Mesendoderm (in vitro differentiated cells): Measurements from ENCODE around the gene RASL10A.

Experiments
- DNase-seq: peaks from one replicate; pipeline ENCODE4 v3.0.0; 2013
- H2AK5ac ChIP-seq: 2 replicates; pipeline ENCODE4 v1.6.1; 2013; ENCODE audit warnings: low read length, inconsistent platforms
- H2BK120ac ChIP-seq: 2 replicates; pipeline ENCODE4 v1.6.1; 2013; ENCODE audit warnings: low read depth, mild to moderate bottlenecking, low read length, moderate library complexity, mixed read lengths
- H2BK15ac ChIP-seq: replicated peaks from 2 replicates; pipeline ENCODE4 v1.6.1; 2013; ENCODE audit warnings: low read depth, mild to moderate bottlenecking, moderate library complexity
- H2BK5ac ChIP-seq: 2 replicates; pipeline ENCODE4 v1.6.1; 2013; ENCODE audit warnings: low read length, inconsistent platforms
- H3K18ac ChIP-seq: 2 replicates; pipeline ENCODE4 v1.6.1; 2013; ENCODE audit warnings: mild to moderate bottlenecking, low read length, mixed read lengths
- H3K23ac ChIP-seq: one replicate; pipeline ENCODE4 v1.6.1; 2013; ENCODE audit warnings: low read length
- H3K27ac ChIP-seq: 2 replicates; pipeline ENCODE4 v1.5.1; 2013; ENCODE audit warnings: low read depth, mild to moderate bottlenecking, inconsistent platforms, low read length, moderate library complexity
- H3K27me3 ChIP-seq: 2 replicates; pipeline ENCODE4 v1.6.1; 2013; ENCODE audit warnings: low read length, control low read depth, mild to moderate bottlenecking, inconsistent platforms; ENCODE audit not compliant: insufficient read depth, poor library complexity
- H3K36me3 ChIP-seq: 2 replicates; pipeline ENCODE4 v1.6.1; 2013; ENCODE audit warnings: low read length, inconsistent platforms; ENCODE audit not compliant: control insufficient read depth, insufficient read depth
- H3K4ac ChIP-seq: one replicate; pipeline ENCODE4 v1.6.1; 2013; ENCODE audit warnings: low read depth, mild to moderate bottlenecking, low read length, moderate library complexity
- H3K4me1 ChIP-seq: 2 replicates; pipeline ENCODE4 v1.6.1; 2013; ENCODE audit warnings: low read depth, low read length, inconsistent platforms; ENCODE audit not compliant: control insufficient read depth
- H3K4me2 ChIP-seq: 2 replicates; pipeline ENCODE4 v1.6.1; 2013; ENCODE audit warnings: low read length
- H3K4me3 ChIP-seq: 2 replicates; pipeline ENCODE4 v1.5.1; 2013; ENCODE audit warnings: mild to moderate bottlenecking, low read length
- H3K56ac ChIP-seq: one replicate; pipeline ENCODE4 v1.6.1; 2013; ENCODE audit warnings: low read length
- H3K79me1 ChIP-seq: 2 replicates; pipeline ENCODE4 v1.6.1; 2013; ENCODE audit warnings: low read length, inconsistent platforms
- H3K79me2 ChIP-seq: 2 replicates; pipeline ENCODE4 v1.6.1; 2013; ENCODE audit warnings: mild to moderate bottlenecking, low read length; ENCODE audit not compliant: control insufficient read depth, insufficient read depth
- H3K9ac ChIP-seq: 2 replicates; pipeline ENCODE4 v1.6.1; 2013; ENCODE audit warnings: low read length, inconsistent platforms
- H4K5ac ChIP-seq: one replicate; pipeline ENCODE4 v1.6.1; 2013; ENCODE audit warnings: low read length
- H4K8ac ChIP-seq: one replicate; pipeline ENCODE4 v1.6.1; 2013; ENCODE audit warnings: low read depth, mild to moderate bottlenecking, control low read depth, low read length, moderate library complexity
- WGBS: extraction: QIAGEN DNeasy Blood & Tissue Kit; methylation state at CpG from one replicate; pipeline ENCODE4 v1.1.7; 2013; ENCODE audit warnings: low lambda C conversion rate, missing lambda C conversion rate; ENCODE audit not compliant: insufficient coverage; ENCODE audit errors: extremely low coverage; 5-methylcytosine and 5-hydroxymethylcytosine counted together

RASL10A gene

DNA sequence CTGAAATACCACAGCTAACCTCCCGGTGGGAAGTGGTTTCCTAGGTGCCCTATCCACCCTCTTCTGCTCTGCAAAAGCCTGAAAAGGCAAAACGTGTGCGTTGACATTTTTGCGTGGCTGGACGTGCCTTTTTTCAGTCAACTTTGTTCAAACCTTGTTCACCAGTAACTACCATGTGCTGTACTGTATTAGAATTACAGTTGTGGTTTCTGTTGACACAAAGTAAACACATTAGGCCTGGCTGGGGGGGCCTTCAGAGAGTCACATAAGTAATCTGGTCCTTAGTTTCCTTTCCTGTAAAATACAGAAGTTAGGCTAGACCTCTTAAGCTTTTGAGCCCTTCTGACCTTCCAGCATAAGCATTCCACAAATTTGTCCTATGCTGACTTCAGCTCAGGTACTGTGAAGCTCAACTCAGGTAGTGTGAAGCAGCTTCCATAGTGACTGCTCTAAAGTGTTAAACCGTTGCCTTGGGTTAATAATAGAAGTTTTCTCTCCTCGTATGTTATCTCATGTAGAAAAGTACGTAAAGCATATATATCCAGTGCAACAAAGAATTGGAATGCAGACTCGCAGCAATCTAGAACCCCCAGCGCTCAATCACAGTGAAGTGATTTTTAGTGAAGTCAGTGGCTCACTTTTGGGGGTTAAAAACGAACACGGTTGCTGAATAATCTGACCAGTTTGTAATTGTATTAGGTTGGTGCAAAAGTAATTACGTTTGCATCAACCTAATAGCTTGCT, 45.6 kb downstream of the RASL10A start:
- H3K9ac ChIP-seq: peak overlapping the region; percentile 98
- H2AK5ac ChIP-seq: no peak overlapping the region
- H2BK5ac ChIP-seq: no peak overlapping the region
- WGBS: no CpG with 5 or more reads among the region's 13 CpGs
- H2BK120ac ChIP-seq: no peak overlapping the region
- no peak overlapping the region for H4K8ac ChIP-seq
- H3K23ac ChIP-seq: peak overlapping the region; percentile 68
- H3K4me1 ChIP-seq: peaks cover 11% of the 10 kb centered on the region
- peaks cover 12% of the 10 kb centered on the region for H3K36me3 ChIP-seq
- peak overlapping the region; percentile 95 for H3K56ac ChIP-seq
- H3K4ac ChIP-seq: no peak overlapping the region
- peak overlapping the region; percentile 16 for H3K27ac ChIP-seq
- H3K4me3 ChIP-seq: peak overlapping the region; percentile 63
- H4K5ac ChIP-seq: no peak overlapping the region
- peaks cover 9% of the 10 kb centered on the region for H3K79me1 ChIP-seq
- peak; percentile 54 for DNase-seq
- H3K4me2 ChIP-seq: peak overlapping the region; percentile 98
- no peak overlapping the region for H2BK15ac ChIP-seq
- H3K27me3 ChIP-seq: no peaks in the 10 kb centered on the region
- H3K18ac ChIP-seq: no peak overlapping the region
- H3K79me2 ChIP-seq: peaks cover 82% of the 10 kb centered on the region

DNA sequence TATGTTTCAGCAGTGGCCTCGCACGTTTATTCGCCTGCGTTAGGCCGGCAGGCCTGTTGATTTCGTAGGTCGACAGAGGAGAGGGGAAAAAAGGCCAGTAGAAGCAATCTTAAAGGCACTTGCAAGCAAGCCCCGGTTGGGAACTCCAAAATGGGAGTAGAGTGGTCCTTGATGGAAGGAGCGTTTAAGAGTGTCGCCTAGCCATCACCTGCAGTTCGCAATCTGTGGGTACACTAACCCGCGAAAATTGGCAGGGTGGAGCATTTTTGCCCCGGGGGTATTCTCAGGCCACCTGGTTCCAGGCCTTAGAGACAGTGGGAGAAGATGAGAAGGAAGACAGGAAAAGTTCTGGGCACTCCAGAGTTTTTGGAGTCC, 46.3 kb downstream of the RASL10A start:
- Histone ChIP-seq H3K79me1 (peaks cover 11% of the 10 kb centered on the region), H3K4me2 (peak overlapping the region; percentile 98), H3K9ac (peak overlapping the region; percentile 98), H2BK120ac (no peak overlapping the region), H3K36me3 (peaks cover 13% of the 10 kb centered on the region), H2BK5ac (no peak overlapping the region), H3K4ac (peak overlapping the region; percentile 99), H3K4me1 (peaks cover 11% of the 10 kb centered on the region), H3K27me3 (no peaks in the 10 kb centered on the region), H3K27ac (peak overlapping the region; percentile 91), H2BK15ac (no peak overlapping the region), H3K18ac (peak overlapping the region; percentile 95), H4K5ac (no peak overlapping the region), H3K56ac (peak overlapping the region; percentile 95), H2AK5ac (peak overlapping the region; percentile 14), H4K8ac (no peak overlapping the region), H3K23ac (no peak overlapping the region), H3K79me2 (peaks cover 78% of the 10 kb centered on the region), H3K4me3 (peak overlapping the region; percentile 63)
- peak; percentile 42 for DNase-seq
- WGBS: no CpG with 5 or more reads among the region's 14 CpGs

- H3K23ac ChIP-seq: peak overlapping the region; percentile 73
- peaks cover 73% of the 10 kb centered on the region for H3K79me2 ChIP-seq
- peak overlapping the region; percentile 91 for H3K27ac ChIP-seq
- H3K4me3 ChIP-seq: peak overlapping the region; percentile 63
- H3K27me3 ChIP-seq: no peaks in the 10 kb centered on the region
- peak overlapping the region; percentile 95 for H3K18ac ChIP-seq
- no peak overlapping the region for H2BK15ac ChIP-seq
- H3K9ac ChIP-seq: peak overlapping the region; percentile 98
- peak; percentile 80 for DNase-seq
- peak overlapping the region; percentile 81 for H4K8ac ChIP-seq
- H3K4me1 ChIP-seq: peaks cover 11% of the 10 kb centered on the region
- peak overlapping the region; percentile 95 for H3K56ac ChIP-seq
- peak overlapping the region; percentile 98 for H3K4me2 ChIP-seq
- H2AK5ac ChIP-seq: no peak overlapping the region
- peaks cover 13% of the 10 kb centered on the region for H3K79me1 ChIP-seq
- peak overlapping the region; percentile 69 for H2BK120ac ChIP-seq
- H3K36me3 ChIP-seq: peaks cover 16% of the 10 kb centered on the region
- peak overlapping the region; percentile 81 for H2BK5ac ChIP-seq
- H4K5ac ChIP-seq: no peak overlapping the region
- WGBS: no CpG with 5 or more reads among the region's 51 CpGs
- H3K4ac ChIP-seq: peak overlapping the region; percentile 99
These were observed 46.8 kb downstream of the RASL10A start for GRCh38 chr22:29268511-29269229.

DNA sequence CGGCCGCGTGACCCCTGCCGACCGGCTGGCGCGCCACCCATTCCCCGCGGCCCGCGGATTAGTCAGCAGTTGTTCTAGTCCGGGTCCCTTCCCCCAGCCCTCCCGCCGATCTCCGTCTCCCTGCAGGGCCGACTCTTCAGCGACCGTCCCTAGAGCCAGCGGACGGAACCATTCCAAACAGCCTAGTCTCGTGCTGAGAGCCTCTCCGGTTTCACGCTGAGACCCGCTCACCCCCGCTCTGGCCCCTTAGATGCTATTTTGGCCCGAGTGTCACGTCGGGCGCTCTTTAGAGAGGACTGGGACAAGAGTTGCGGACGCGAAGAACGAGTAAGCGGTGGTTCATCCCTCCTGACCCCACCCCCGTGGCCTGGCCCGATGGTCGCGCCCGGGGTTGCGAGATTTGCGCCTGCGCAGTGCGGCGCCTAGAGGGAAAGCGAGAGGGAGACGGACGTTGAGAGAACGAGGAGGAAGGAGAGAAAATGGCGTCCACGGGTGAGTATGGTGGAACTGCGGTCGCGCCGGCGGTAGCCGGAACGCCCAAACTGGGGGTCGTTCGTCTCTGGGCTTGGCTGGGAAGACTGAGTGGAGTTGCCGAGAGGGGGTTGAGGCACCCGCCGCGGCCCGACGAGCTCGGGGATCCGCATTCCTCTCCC, 47.5 kb downstream of the RASL10A start, which contains the start of the genes EWSR1 and RHBDD3:
Gene EWSR1, plus strand, starts transcription at position 411 of the 653 bp plus-strand sequence. Its CDS starts 69 bp downstream, at position 480.
Gene RHBDD3, minus strand, starts transcription at position 124 of the 653 bp plus-strand sequence. CDS start 2,355 bp downstream, outside the sequence.
- Histone ChIP-seq H2BK15ac (no peak within 1 kb of the TSS), H4K5ac (peak within 1 kb of the TSS; percentile 66), H2BK5ac (peak within 1 kb of the TSS; percentile 97), H3K56ac (peak within 1 kb of the TSS; percentile 95), H3K18ac (peak within 1 kb of the TSS; percentile 96), H3K4me2 (peak within 1 kb of the TSS; percentile 98), H3K4me1 (peaks cover 11% of the 10 kb centered on the region), H3K27ac (peak within 1 kb of the TSS; percentile 91), H3K36me3 (peaks cover 16% of the 10 kb centered on the region), H3K9ac (peak within 1 kb of the TSS; percentile 98), H3K4me3 (peak within 1 kb of the TSS; percentile 67), H3K4ac (peak within 1 kb of the TSS; percentile 99), H3K23ac (peak within 1 kb of the TSS; percentile 73), H4K8ac (peak within 1 kb of the TSS; percentile 81), H3K27me3 (no peaks in the 10 kb centered on the region), H3K79me1 (peaks cover 13% of the 10 kb centered on the region), H2AK5ac (peak within 1 kb of the TSS; percentile 61), H2BK120ac (peak within 1 kb of the TSS; percentile 88), H3K79me2 (peaks cover 66% of the 10 kb centered on the region)
- DNase-seq: peak; percentile 98
- no CpG with 5 or more reads among the region's 67 CpGs for WGBS

- peaks cover 61% of the 10 kb centered on the region for H3K79me2 ChIP-seq
- peak overlapping the region; percentile 61 for H3K23ac ChIP-seq
- peak overlapping the region; percentile 66 for H4K5ac ChIP-seq
- no peak for DNase-seq
- peak overlapping the region; percentile 96 for H3K18ac ChIP-seq
- H3K27ac ChIP-seq: peak overlapping the region; percentile 91
- peaks cover 13% of the 10 kb centered on the region for H3K79me1 ChIP-seq
- peak overlapping the region; percentile 90 for H2BK5ac ChIP-seq
- H4K8ac ChIP-seq: peak overlapping the region; percentile 67
- peaks cover 11% of the 10 kb centered on the region for H3K4me1 ChIP-seq
- H2BK15ac ChIP-seq: no peak overlapping the region
- peak overlapping the region; percentile 61 for H2AK5ac ChIP-seq
- peak overlapping the region; percentile 67 for H3K4me3 ChIP-seq
- H3K56ac ChIP-seq: peak overlapping the region; percentile 95
- peak overlapping the region; percentile 98 for H3K9ac ChIP-seq
- no CpG with 5 or more reads among the region's 32 CpGs for WGBS
- H3K4ac ChIP-seq: peak overlapping the region; percentile 99
- peak overlapping the region; percentile 85 for H2BK120ac ChIP-seq
- peaks cover 13% of the 10 kb centered on the region for H3K36me3 ChIP-seq
- peak overlapping the region; percentile 85 for H3K4me2 ChIP-seq
- H3K27me3 ChIP-seq: no peaks in the 10 kb centered on the region
These were observed 48.0 kb downstream of the RASL10A start for GRCh38 chr22:29267462-29267857.
